Measurements from ENCODE around the gene THNSL1.
"Not testable (repeated sequence)": the region's sequence is repeated elsewhere in the genome, so short reads cannot be mapped to it uniquely, and the experiment has no call there.

Gene THNSL1

GRCh38 chr10:25011591-25011990 lies 4.8 kb upstream of the THNSL1 start:
- DNase-seq (ENCODE audit: low read depth) = not testable (repeated sequence)

- no peak for DNase-seq (ENCODE audit: low read depth)
Observed at GRCh38 chr10:25014579-25014978, 1.8 kb upstream of the THNSL1 start.

- DNase-seq (ENCODE audit: low read depth) = peak; percentile 78
Observed at GRCh38 chr10:25015828-25016375, 510 bp upstream of the THNSL1 start, which contains the start of gene ENKUR. TSS of gene ENKUR (minus strand) at chr10:25016158. CDS start at chr10:25015936, 222 bp downstream.

GRCh38 chr10:25017154-25017590 lies 760 bp downstream of the THNSL1 start:
- no peak for DNase-seq (ENCODE audit: low read depth)

- no peak for DNase-seq (ENCODE audit: low read depth)
Observed at GRCh38 chr10:25017661-25018060, 1.2 kb downstream of the THNSL1 start.

GRCh38 chr10:25018703-25019102 lies 2.3 kb downstream of the THNSL1 start:
- no peak for DNase-seq (ENCODE audit: low read depth)

- no peak for DNase-seq (ENCODE audit: low read depth)
Observed at GRCh38 chr10:25023278-25023677, 6.9 kb downstream of the THNSL1 start.

GRCh38 chr10:25024528-25024927 lies 8.1 kb downstream of the THNSL1 start:
- DNase-seq (ENCODE audit: low read depth) = no peak

- no peak for DNase-seq (ENCODE audit: low read depth)
Observed at GRCh38 chr10:25026463-25026862, 10.1 kb downstream of the THNSL1 start.

GRCh38 chr10:25028711-25029110 lies 12.3 kb downstream of the THNSL1 start:
- DNase-seq (ENCODE audit: low read depth) = no peak

GRCh38 chr10:25029519-25029918 lies 13.1 kb downstream of the THNSL1 start:
- no peak for DNase-seq (ENCODE audit: low read depth)

- DNase-seq (ENCODE audit: low read depth) = no peak
Observed at GRCh38 chr10:25036381-25036780, 20.0 kb downstream of the THNSL1 start.

- DNase-seq (ENCODE audit: low read depth) = no peak
Observed at GRCh38 chr10:25038325-25038724, 21.9 kb downstream of the THNSL1 start.

- DNase-seq (ENCODE audit: low read depth) = no peak
Observed at GRCh38 chr10:25039531-25039930, 23.1 kb downstream of the THNSL1 start.

- DNase-seq (ENCODE audit: low read depth) = no peak
Observed at GRCh38 chr10:25046641-25047040, 30.2 kb downstream of the THNSL1 start.

- DNase-seq (ENCODE audit: low read depth) = no peak
Observed at GRCh38 chr10:25047088-25047487, 30.7 kb downstream of the THNSL1 start.

- no peak for DNase-seq (ENCODE audit: low read depth)
Observed at GRCh38 chr10:25047591-25048301, 31.3 kb downstream of the THNSL1 start.

GRCh38 chr10:25048450-25048849 lies 32.0 kb downstream of the THNSL1 start:
- no peak for DNase-seq (ENCODE audit: low read depth)

GRCh38 chr10:25049966-25050365 lies 33.6 kb downstream of the THNSL1 start:
- no peak for DNase-seq (ENCODE audit: low read depth)

GRCh38 chr10:25050402-25050801 lies 34.0 kb downstream of the THNSL1 start:
- no peak for DNase-seq (ENCODE audit: low read depth)

GRCh38 chr10:25052012-25052411 lies 35.6 kb downstream of the THNSL1 start:
- no peak for DNase-seq (ENCODE audit: low read depth)

GRCh38 chr10:25056726-25057125 lies 40.3 kb downstream of the THNSL1 start:
- no peak for DNase-seq (ENCODE audit: low read depth)

- DNase-seq (ENCODE audit: low read depth) = no peak
Observed at GRCh38 chr10:25057886-25058285, 41.5 kb downstream of the THNSL1 start.

- DNase-seq (ENCODE audit: low read depth) = no peak
Observed at GRCh38 chr10:25059990-25060389, 43.6 kb downstream of the THNSL1 start.

Data from stimulated activated CD8-positive, alpha-beta memory T cell treated with anti-CD3 and anti-CD28 coated beads, Interleukin-12 subunit alpha, Interleukin-12 subunit beta, amount 100 ng/mL, for 4 hours (primary cell).